WTC11 (cell line): ENCODE measurements around the gene TP63. TPM values are rescaled to one million over a fixed set of nuclear protein-coding genes. Genes with fewer than 3 reads are reported as not detected.

Source experiments
- ATAC-seq: fragments of 200-7000 bp; cut with Tn5 transposase; 2 replicates; pipeline ENCODE4 v1.10.0; 2021; ENCODE audit warnings: mild to moderate bottlenecking, moderate library complexity
- CTCF ChIA-PET: fragments of 300-600 bp; sonication (Branson Sonifier 250); formaldehyde crosslinking; loops from one replicate; lab custom pipeline; 2021; ENCODE audit warnings: antibody characterized with exemption; lab: Charles Lee
- POLR2A ChIA-PET: fragments of 350-600 bp; sonication (Branson Sonifier 250); formaldehyde crosslinking; loops from one replicate; lab custom pipeline; 2021; ENCODE audit warnings: antibody characterized with exemption; lab: Charles Lee
- DNase-seq: peaks from one replicate; pipeline ENCODE4 v3.0.0; 2021; ENCODE audit warnings: low spot score
- H3K27ac Mint-ChIP-seq: 2 replicates; pipeline ENCODE4 v1.8.0; 2021; ENCODE audit warnings: mixed read lengths
- H3K27me3 Mint-ChIP-seq: 2 replicates; pipeline ENCODE4 v1.8.0; 2021; ENCODE audit warnings: low read depth, mild to moderate bottlenecking, moderate library complexity, mixed read lengths
- H3K36me3 Mint-ChIP-seq: 2 replicates; pipeline ENCODE4 v1.8.0; 2021; ENCODE audit warnings: mixed read lengths
- H3K4me1 Mint-ChIP-seq: 2 replicates; pipeline ENCODE4 v1.8.0; 2022; ENCODE audit warnings: mixed read lengths
- H3K4me3 Mint-ChIP-seq: 2 replicates; pipeline ENCODE4 v1.8.0; 2021; ENCODE audit warnings: mild to moderate bottlenecking, moderate library complexity, mixed read lengths
- H3K9me3 Mint-ChIP-seq: 2 replicates; pipeline ENCODE4 v1.8.0; 2021; ENCODE audit warnings: mixed read lengths
- ELF4 ChIP-seq: sonication (generic); formaldehyde crosslinking; IDR thresholded peaks from 2 replicates; pipeline ENCODE4 v1.8.1; 2022; ENCODE audit warnings: low read depth, mild to moderate bottlenecking, moderate library complexity, missing genetic modification reagents
- EMX1 ChIP-seq: fragments of 250-450 bp; sonication (Bioruptor Pico); IDR thresholded peaks from 2 replicates; pipeline ENCODE4 v1.8.0; 2021; ENCODE audit warnings: mild to moderate bottlenecking
- ETV6 ChIP-seq: sonication (generic); formaldehyde crosslinking; IDR thresholded peaks from 2 replicates; pipeline ENCODE4 v1.8.1; 2022; ENCODE audit warnings: mild to moderate bottlenecking, missing genetic modification reagents
- GTF2I ChIP-seq: fragments of 250-450 bp; sonication (Bioruptor Pico); conservative IDR thresholded peaks from 2 replicates; pipeline ENCODE4 v1.4.0; 2021; ENCODE audit warnings: mild to moderate bottlenecking
- IRF1 ChIP-seq: sonication (generic); formaldehyde crosslinking; IDR thresholded peaks from 2 replicates; pipeline ENCODE4 v1.8.0; 2023; ENCODE audit warnings: missing genetic modification reagents
- MXD4 ChIP-seq: fragments of 250-450 bp; sonication (Bioruptor Pico); IDR thresholded peaks from 2 replicates; pipeline ENCODE4 v1.8.0; 2021; ENCODE audit warnings: mild to moderate bottlenecking, moderate library complexity, borderline replicate concordance
- MYBL2 ChIP-seq: sonication (generic); formaldehyde crosslinking; IDR thresholded peaks from 2 replicates; pipeline ENCODE4 v1.8.1; 2023; ENCODE audit warnings: mild to moderate bottlenecking, moderate library complexity, missing genetic modification reagents
- PRRX2 ChIP-seq: fragments of 250-450 bp; sonication (Bioruptor Pico); IDR thresholded peaks from 2 replicates; pipeline ENCODE4 v1.8.0; 2021; ENCODE audit warnings: mild to moderate bottlenecking
- RORB ChIP-seq: fragments of 250-450 bp; sonication (Bioruptor Pico); IDR thresholded peaks from 2 replicates; pipeline ENCODE4 v1.9.0; 2021; ENCODE audit warnings: mild to moderate bottlenecking
- TEAD1 ChIP-seq: sonication (generic); formaldehyde crosslinking; IDR thresholded peaks from 2 replicates; pipeline ENCODE4 v1.8.0; 2022; ENCODE audit warnings: mild to moderate bottlenecking, missing genetic modification reagents
- TEAD4 ChIP-seq: sonication (generic); formaldehyde crosslinking; IDR thresholded peaks from 2 replicates; pipeline ENCODE4 v1.8.0; 2022; ENCODE audit warnings: mild to moderate bottlenecking, missing genetic modification reagents
- TP53 ChIP-seq: sonication (generic); formaldehyde crosslinking; IDR thresholded peaks from 2 replicates; pipeline ENCODE4 v1.8.1; 2023; ENCODE audit warnings: mild to moderate bottlenecking, missing genetic modification reagents
- ZBTB21 ChIP-seq: sonication (generic); formaldehyde crosslinking; IDR thresholded peaks from 2 replicates; pipeline ENCODE4 v1.8.1; 2023; ENCODE audit warnings: mild to moderate bottlenecking, missing genetic modification reagents, borderline replicate concordance
- ZBTB43 ChIP-seq: sonication (generic); formaldehyde crosslinking; IDR thresholded peaks from 2 replicates; pipeline ENCODE4 v1.8.1; 2023; ENCODE audit warnings: mild to moderate bottlenecking, missing genetic modification reagents
- ZNF263 ChIP-seq: sonication (generic); formaldehyde crosslinking; IDR thresholded peaks from 2 replicates; pipeline ENCODE4 v1.8.1; 2022; ENCODE audit warnings: low read depth, mild to moderate bottlenecking, moderate library complexity, missing genetic modification reagents
- ZNF281 ChIP-seq: sonication (generic); formaldehyde crosslinking; IDR thresholded peaks from 2 replicates; pipeline ENCODE4 v1.8.0; 2023; ENCODE audit warnings: mild to moderate bottlenecking, missing genetic modification reagents
- ZNF396 ChIP-seq: fragments of 250-450 bp; sonication (Bioruptor Pico); IDR thresholded peaks from 2 replicates; pipeline ENCODE4 v1.8.0; 2021; ENCODE audit warnings: mild to moderate bottlenecking, moderate library complexity, borderline replicate concordance
- total RNA-seq: library from RNA; stranded (reverse); gene quantifications from 3 replicates; pipeline ENCODE4 v1.2.3, GENCODE V29; 2021
- TF ChIP-seq, protein P1 (sequence below): fragments of 250-450 bp; sonication (Bioruptor Pico); IDR thresholded peaks from 2 replicates; pipeline ENCODE4 v1.8.0; 2021; ENCODE audit warnings: mild to moderate bottlenecking
- TF ChIP-seq, protein P2 (sequence below): sonication (generic); formaldehyde crosslinking; IDR thresholded peaks from 2 replicates; pipeline ENCODE4 v1.8.1; 2022; ENCODE audit warnings: low read depth, missing genetic modification reagents, borderline replicate concordance
- TF ChIP-seq, protein P3 (sequence below): sonication (generic); formaldehyde crosslinking; IDR thresholded peaks from 2 replicates; pipeline ENCODE4 v1.8.1; 2023; ENCODE audit warnings: mild to moderate bottlenecking, missing genetic modification reagents, moderate library complexity
- TF ChIP-seq, protein P4 (sequence below): fragments of 200-600 bp; IDR thresholded peaks from 2 replicates; pipeline ENCODE4 v1.8.0; 2022; ENCODE audit warnings: antibody characterized with exemption
- TF ChIP-seq, protein P5 (sequence below): sonication (generic); formaldehyde crosslinking; IDR thresholded peaks from 2 replicates; pipeline ENCODE4 v1.8.1; 2023; ENCODE audit warnings: mild to moderate bottlenecking, missing genetic modification reagents, moderate library complexity

TP63 gene
- total RNA-seq, 1 experiment from 2014 or later: 0.09 TPM

DNA sequence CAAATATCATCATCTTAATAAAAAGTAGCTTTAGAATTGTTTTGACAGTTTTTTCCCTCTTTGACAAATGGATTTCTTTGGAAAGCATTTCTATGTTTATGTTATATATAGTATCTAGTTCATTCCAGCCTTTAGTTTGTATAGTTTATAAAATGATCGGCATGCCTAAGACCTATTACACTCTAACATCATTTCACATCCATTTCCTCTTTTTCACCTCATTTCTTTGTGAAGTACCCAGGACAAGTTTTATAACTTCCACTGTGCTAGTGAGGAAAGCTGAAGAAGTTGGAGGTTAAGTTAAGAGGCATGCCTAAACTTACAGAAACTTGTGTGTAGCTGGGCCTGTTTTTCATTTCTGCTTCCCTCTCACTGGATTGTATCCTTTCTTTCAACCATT lies 178.4 kb downstream of the TP63 start:
- peaks cover 47% of the 10 kb centered on the region for H3K4me1 Mint-ChIP-seq
- H3K4me3 Mint-ChIP-seq: no peak overlapping the region
- CTCF ChIA-PET: interaction anchor here (1.1 kb wide), 1 partner anchor 139 kb away, joined by 3 read pairs; no protein-coding TSS in a partner anchor
- no peak for DNase-seq
- H3K27ac Mint-ChIP-seq: no peak overlapping the region
- H3K36me3 Mint-ChIP-seq: no peaks in the 10 kb centered on the region
- peaks cover 26% of the 10 kb centered on the region for H3K27me3 Mint-ChIP-seq
- POLR2A ChIA-PET: no interaction called here
- H3K9me3 Mint-ChIP-seq: no peaks in the 10 kb centered on the region
- TF ChIP-seq ZNF396 (no peak), IRF1 (no peak), EMX1 (CRISPR knock-in tag) (no peak), MXD4 (CRISPR knock-in tag) (no peak), GTF2I (CRISPR knock-in tag) (no peak), TEAD1 (CRISPR knock-in tag) (no peak), ZNF263 (CRISPR knock-in tag) (no peak), ZBTB43 (CRISPR knock-in tag) (no peak), ETV6 (CRISPR knock-in tag) (no peak)
- TF ChIP-seq, protein P1, sequence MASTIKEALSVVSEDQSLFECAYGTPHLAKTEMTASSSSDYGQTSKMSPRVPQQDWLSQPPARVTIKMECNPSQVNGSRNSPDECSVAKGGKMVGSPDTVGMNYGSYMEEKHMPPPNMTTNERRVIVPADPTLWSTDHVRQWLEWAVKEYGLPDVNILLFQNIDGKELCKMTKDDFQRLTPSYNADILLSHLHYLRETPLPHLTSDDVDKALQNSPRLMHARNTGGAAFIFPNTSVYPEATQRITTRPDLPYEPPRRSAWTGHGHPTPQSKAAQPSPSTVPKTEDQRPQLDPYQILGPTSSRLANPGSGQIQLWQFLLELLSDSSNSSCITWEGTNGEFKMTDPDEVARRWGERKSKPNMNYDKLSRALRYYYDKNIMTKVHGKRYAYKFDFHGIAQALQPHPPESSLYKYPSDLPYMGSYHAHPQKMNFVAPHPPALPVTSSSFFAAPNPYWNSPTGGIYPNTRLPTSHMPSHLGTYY (CRISPR knock-in tag): no peak
- TF ChIP-seq, all 79 proteins: peak for 0
- no peak for ATAC-seq

- POLR2A ChIA-PET: no interaction called here
- DNase-seq: no peak
- no peaks in the 10 kb centered on the region for H3K36me3 Mint-ChIP-seq
- no peak overlapping the region for H3K4me3 Mint-ChIP-seq
- H3K4me1 Mint-ChIP-seq: peaks cover 33% of the 10 kb centered on the region
- TF ChIP-seq, protein P2, sequence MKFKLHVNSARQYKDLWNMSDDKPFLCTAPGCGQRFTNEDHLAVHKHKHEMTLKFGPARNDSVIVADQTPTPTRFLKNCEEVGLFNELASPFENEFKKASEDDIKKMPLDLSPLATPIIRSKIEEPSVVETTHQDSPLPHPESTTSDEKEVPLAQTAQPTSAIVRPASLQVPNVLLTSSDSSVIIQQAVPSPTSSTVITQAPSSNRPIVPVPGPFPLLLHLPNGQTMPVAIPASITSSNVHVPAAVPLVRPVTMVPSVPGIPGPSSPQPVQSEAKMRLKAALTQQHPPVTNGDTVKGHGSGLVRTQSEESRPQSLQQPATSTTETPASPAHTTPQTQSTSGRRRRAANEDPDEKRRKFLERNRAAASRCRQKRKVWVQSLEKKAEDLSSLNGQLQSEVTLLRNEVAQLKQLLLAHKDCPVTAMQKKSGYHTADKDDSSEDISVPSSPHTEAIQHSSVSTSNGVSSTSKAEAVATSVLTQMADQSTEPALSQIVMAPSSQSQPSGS (CRISPR knock-in tag): no peak
- TF ChIP-seq, protein P3, sequence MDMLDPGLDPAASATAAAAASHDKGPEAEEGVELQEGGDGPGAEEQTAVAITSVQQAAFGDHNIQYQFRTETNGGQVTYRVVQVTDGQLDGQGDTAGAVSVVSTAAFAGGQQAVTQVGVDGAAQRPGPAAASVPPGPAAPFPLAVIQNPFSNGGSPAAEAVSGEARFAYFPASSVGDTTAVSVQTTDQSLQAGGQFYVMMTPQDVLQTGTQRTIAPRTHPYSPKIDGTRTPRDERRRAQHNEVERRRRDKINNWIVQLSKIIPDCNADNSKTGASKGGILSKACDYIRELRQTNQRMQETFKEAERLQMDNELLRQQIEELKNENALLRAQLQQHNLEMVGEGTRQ: no peak
- TF ChIP-seq ELF4 (CRISPR knock-in tag) (no peak), ZBTB21 (CRISPR knock-in tag) (no peak), MYBL2 (CRISPR knock-in tag) (no peak), TEAD4 (CRISPR knock-in tag) (no peak), TP53 (CRISPR knock-in tag) (no peak), EMX1 (CRISPR knock-in tag) (no peak), RORB (no peak), ZNF281 (CRISPR knock-in tag) (no peak), PRRX2 (CRISPR knock-in tag) (no peak)
- TF ChIP-seq, protein P4, sequence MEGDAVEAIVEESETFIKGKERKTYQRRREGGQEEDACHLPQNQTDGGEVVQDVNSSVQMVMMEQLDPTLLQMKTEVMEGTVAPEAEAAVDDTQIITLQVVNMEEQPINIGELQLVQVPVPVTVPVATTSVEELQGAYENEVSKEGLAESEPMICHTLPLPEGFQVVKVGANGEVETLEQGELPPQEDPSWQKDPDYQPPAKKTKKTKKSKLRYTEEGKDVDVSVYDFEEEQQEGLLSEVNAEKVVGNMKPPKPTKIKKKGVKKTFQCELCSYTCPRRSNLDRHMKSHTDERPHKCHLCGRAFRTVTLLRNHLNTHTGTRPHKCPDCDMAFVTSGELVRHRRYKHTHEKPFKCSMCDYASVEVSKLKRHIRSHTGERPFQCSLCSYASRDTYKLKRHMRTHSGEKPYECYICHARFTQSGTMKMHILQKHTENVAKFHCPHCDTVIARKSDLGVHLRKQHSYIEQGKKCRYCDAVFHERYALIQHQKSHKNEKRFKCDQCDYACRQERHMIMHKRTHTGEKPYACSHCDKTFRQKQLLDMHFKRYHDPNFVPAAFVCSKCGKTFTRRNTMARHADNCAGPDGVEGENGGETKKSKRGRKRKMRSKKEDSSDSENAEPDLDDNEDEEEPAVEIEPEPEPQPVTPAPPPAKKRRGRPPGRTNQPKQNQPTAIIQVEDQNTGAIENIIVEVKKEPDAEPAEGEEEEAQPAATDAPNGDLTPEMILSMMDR: no peak
- TF ChIP-seq, protein P5, sequence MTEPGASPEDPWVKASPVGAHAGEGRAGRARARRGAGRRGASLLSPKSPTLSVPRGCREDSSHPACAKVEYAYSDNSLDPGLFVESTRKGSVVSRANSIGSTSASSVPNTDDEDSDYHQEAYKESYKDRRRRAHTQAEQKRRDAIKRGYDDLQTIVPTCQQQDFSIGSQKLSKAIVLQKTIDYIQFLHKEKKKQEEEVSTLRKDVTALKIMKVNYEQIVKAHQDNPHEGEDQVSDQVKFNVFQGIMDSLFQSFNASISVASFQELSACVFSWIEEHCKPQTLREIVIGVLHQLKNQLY (CRISPR knock-in tag): no peak
- peaks cover 8% of the 10 kb centered on the region for H3K27me3 Mint-ChIP-seq
- H3K9me3 Mint-ChIP-seq: no peaks in the 10 kb centered on the region
- no peak for ATAC-seq
- CTCF ChIA-PET: no interaction called here
- no peak overlapping the region for H3K27ac Mint-ChIP-seq
Measured at GRCh38 chr3:189812806-189813465, 181.7 kb downstream of the TP63 start.
